Esophagus squamous epithelium (tissue), 5 donors: ENCODE results near the gene TMEM167A. TPM values are rescaled to one million over a fixed set of nuclear protein-coding genes. Genes with fewer than 3 reads are reported as not detected.

Source experiments
- DNase-seq: peaks from one replicate; lab custom pipeline; 2025; lab: John Stamatoyannopoulos, UW
- H3K27ac ChIP-seq, 4 donors: fragments of 200-600 bp; sonication (generic); one replicate each; pipeline ENCODE4 v1.5.1; 2016 to 2019; ENCODE audit warnings: mild to moderate bottlenecking in 1 of 4
- H3K27me3 ChIP-seq, 4 donors: fragments of 200-600 bp; sonication (generic); 1 replicate in 3 of 4; 2 replicates in 1 of 4; pipeline versions ENCODE4 v1.5.1 to v1.6.0; 2017 to 2021; ENCODE audit warnings: antibody characterized with exemption in 1 of 4
- H3K36me3 ChIP-seq, 3 donors: fragments of 200-600 bp; sonication (generic); one replicate each; pipeline ENCODE4 v1.5.1; 2016 to 2019
- H3K4me1 ChIP-seq, 3 donors: fragments of 200-600 bp; sonication (generic); one replicate each; pipeline ENCODE4 v1.5.1; 2017 to 2019
- H3K4me3 ChIP-seq, 4 donors: fragments of 200-600 bp; sonication (generic); 1 replicate in 3 of 4; 2 replicates in 1 of 4; pipeline ENCODE4 v1.5.1; 2016 to 2019; ENCODE audit warnings: mild to moderate bottlenecking in 2 of 4, moderate library complexity in 1 of 4
- H3K9me3 ChIP-seq, 3 donors: fragments of 200-600 bp; sonication (generic); one replicate each; pipeline ENCODE4 v1.5.1; 2016 to 2019
- CTCF ChIP-seq, 6 experiments: fragments of 450-650 bp in 4 of 6; fragments of 200-600 bp in 2 of 6; sonication (generic) in 2 of 6; IDR thresholded peaks; one replicate each; pipeline ENCODE4 v1.5.1; 2016 to 2019; ENCODE audit warnings: antibody characterized with exemption in 6 of 6, mild to moderate bottlenecking in 4 of 6, moderate library complexity in 4 of 6
- POLR2A ChIP-seq, 4 donors: fragments of 450-650 bp; IDR thresholded peaks; one replicate each; pipeline ENCODE4 v1.6.1; 2017; ENCODE audit warnings: antibody characterized with exemption in 4 of 4, mild to moderate bottlenecking in 4 of 4, moderate library complexity in 3 of 4
- WGBS, 2 donors: methylation state at CpG; one replicate each; pipeline ENCODE4 v1.1.5; 2018; 5-methylcytosine and 5-hydroxymethylcytosine counted together
- intact Hi-C: fragments of 100-400 bp; cut with DNase I; formaldehyde crosslinking; loops from one replicate; pipeline ENCODE4 v1.15.0; 2022
- total RNA-seq, 4 donors: library from RNA; depleted of rRNA; stranded (reverse); fragments of >200 nt; gene quantifications; one replicate each; pipeline ENCODE4 v1.1.0, GENCODE V29; 2016
- donor health status: DM: yes; HTN: yes; CAD: no.

TMEM167A gene
- total RNA-seq, 4 donors from 2014 or later = 17.8 to 46.0 (median 33.8) TPM

- no peak overlapping the region for H3K4me3 ChIP-seq
- H3K4me1 ChIP-seq = no peaks in the 10 kb centered on the region
- no peaks in the 10 kb centered on the region for H3K9me3 ChIP-seq
- WGBS, 2 donors = 45 to 46% methylated on average over 2 of the region's 2 CpGs
- no peak overlapping the region for H3K27ac ChIP-seq
- H3K27me3 ChIP-seq = no peaks in the 10 kb centered on the region
- intact Hi-C loops = no loop called here
- no peaks in the 10 kb centered on the region for H3K36me3 ChIP-seq
- DNase-seq = no peak
- no peak for TF ChIP-seq CTCF (IDR thresholded peaks at IDR 0.05)
- TF ChIP-seq POLR2A (IDR thresholded peaks at IDR 0.05) = no peak
Measured at GRCh38 chr5:83015676-83016075, 61.5 kb downstream of the TMEM167A start.

GRCh38 chr5:83011985-83012384 lies 65.2 kb downstream of the TMEM167A start:
- Histone ChIP-seq H3K36me3 (no peaks in the 10 kb centered on the region), H3K27me3 (no peaks in the 10 kb centered on the region), H3K4me3 (no peak overlapping the region), H3K9me3 (no peaks in the 10 kb centered on the region), H3K27ac (no peak overlapping the region), H3K4me1 (no peaks in the 10 kb centered on the region)
- DNase-seq = no peak
- TF ChIP-seq POLR2A (IDR thresholded peaks at IDR 0.05) (no peak), CTCF (IDR thresholded peaks at IDR 0.05) (no peak)
- WGBS, 2 donors = 78 to 89% methylated on average over 2 to 3 of the region's 3 CpGs
- intact Hi-C loops = no loop called here

GRCh38 chr5:83009408-83009807 lies 67.8 kb downstream of the TMEM167A start:
- no peak overlapping the region for H3K4me3 ChIP-seq
- no peaks in the 10 kb centered on the region for H3K9me3 ChIP-seq
- H3K36me3 ChIP-seq = no peaks in the 10 kb centered on the region
- H3K4me1 ChIP-seq = no peaks in the 10 kb centered on the region
- WGBS, 2 donors = 71 to 72% methylated on average over 1 of the region's 1 CpG
- DNase-seq = no peak
- TF ChIP-seq POLR2A (IDR thresholded peaks at IDR 0.05) (no peak), CTCF (IDR thresholded peaks at IDR 0.05) (no peak)
- no peak overlapping the region for H3K27ac ChIP-seq
- H3K27me3 ChIP-seq = no peaks in the 10 kb centered on the region
- intact Hi-C loops = no loop called here

GRCh38 chr5:83007755-83008154 lies 69.4 kb downstream of the TMEM167A start:
- Histone ChIP-seq H3K4me1 (no peaks in the 10 kb centered on the region), H3K27ac (no peak overlapping the region), H3K9me3 (no peaks in the 10 kb centered on the region), H3K36me3 (no peaks in the 10 kb centered on the region), H3K4me3 (no peak overlapping the region), H3K27me3 (no peaks in the 10 kb centered on the region)
- no peak for TF ChIP-seq POLR2A (IDR thresholded peaks at IDR 0.05)
- TF ChIP-seq CTCF (IDR thresholded peaks at IDR 0.05) = no peak
- intact Hi-C loops = no loop called here
- WGBS, 2 donors = 74 to 88% methylated on average over 1 of the region's 1 CpG
- DNase-seq = no peak

- intact Hi-C loops = no loop called here
- WGBS, 2 donors = 76 to 90% methylated on average over 5 of the region's 5 CpGs
- no peak for DNase-seq
- H3K9me3 ChIP-seq = no peaks in the 10 kb centered on the region
- H3K36me3 ChIP-seq = no peaks in the 10 kb centered on the region
- TF ChIP-seq POLR2A (IDR thresholded peaks at IDR 0.05) (no peak), CTCF (IDR thresholded peaks at IDR 0.05) (no peak)
- no peak overlapping the region for H3K4me3 ChIP-seq
- H3K27me3 ChIP-seq = no peaks in the 10 kb centered on the region
- H3K4me1 ChIP-seq = no peaks in the 10 kb centered on the region
- no peak overlapping the region for H3K27ac ChIP-seq
Measured at GRCh38 chr5:83006683-83007283, 70.4 kb downstream of the TMEM167A start.
